ENCODE data around the gene CSGALNACT2. TPM values are rescaled to one million over a fixed set of nuclear protein-coding genes. Genes with fewer than 3 reads are reported as not detected.

The CSGALNACT2 gene
- total and polyA plus RNA-seq, 10 of the 15 experiments (the other 5 are each of a cell fraction or from before 2014, with no cell fraction given), result 2.5 to 12.6 (median 8.7) TPM

- no peak for TF ChIP-seq IKZF1 (conservative IDR thresholded peaks at IDR 0.05)
- TF ChIP-seq ZNF384 (IDR thresholded peaks at IDR 0.05; ENCODE audit: borderline replicate concordance, low read depth, low read length), result no peak
- no peak for TF ChIP-seq NR2C1 (IDR thresholded peaks at IDR 0.05)
- no peak for TF ChIP-seq NR2C2 (IDR thresholded peaks at IDR 0.05; ENCODE audit: borderline replicate concordance, control insufficient read depth, insufficient read length, low read depth)
- no peak for TF ChIP-seq RELB (IDR thresholded peaks at IDR 0.05; ENCODE audit: low read depth)
- no peak for TF ChIP-seq E2F8 (IDR thresholded peaks at IDR 0.05; ENCODE audit: low read depth, partially characterized antibody)
- no peak for TF ChIP-seq RELA (IDR thresholded peaks at IDR 0.05; ENCODE audit: borderline replicate concordance, partially characterized antibody)
- no peak for TF ChIP-seq CHD1 (IDR thresholded peaks at IDR 0.05; ENCODE audit: low read depth, low read length)
- TF ChIP-seq GATAD2B (conservative IDR thresholded peaks at IDR 0.05; ENCODE audit: low read depth), result no peak
- no peak for TF ChIP-seq RAD51 (IDR thresholded peaks at IDR 0.05)
- no peak for TF ChIP-seq ZBED1 (IDR thresholded peaks at IDR 0.05; ENCODE audit: borderline replicate concordance)
- no peak for TF ChIP-seq IRF4 (IDR thresholded peaks at IDR 0.05; ENCODE audit: low read depth, low read length)
- no peak for TF ChIP-seq POLR2A (IDR thresholded peaks at IDR 0.05; ENCODE audit: low read depth, low read length)
- TF ChIP-seq NFXL1 (IDR thresholded peaks at IDR 0.05; ENCODE audit: borderline replicate concordance), result no peak
- TF ChIP-seq CBX3 (IDR thresholded peaks at IDR 0.05; ENCODE audit: borderline replicate concordance, low read depth), result no peak
- no peak for TF ChIP-seq TCF12 (IDR thresholded peaks at IDR 0.05; ENCODE audit: low read depth, low read length)
- TF ChIP-seq, protein P1, sequence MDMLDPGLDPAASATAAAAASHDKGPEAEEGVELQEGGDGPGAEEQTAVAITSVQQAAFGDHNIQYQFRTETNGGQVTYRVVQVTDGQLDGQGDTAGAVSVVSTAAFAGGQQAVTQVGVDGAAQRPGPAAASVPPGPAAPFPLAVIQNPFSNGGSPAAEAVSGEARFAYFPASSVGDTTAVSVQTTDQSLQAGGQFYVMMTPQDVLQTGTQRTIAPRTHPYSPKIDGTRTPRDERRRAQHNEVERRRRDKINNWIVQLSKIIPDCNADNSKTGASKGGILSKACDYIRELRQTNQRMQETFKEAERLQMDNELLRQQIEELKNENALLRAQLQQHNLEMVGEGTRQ (IDR thresholded peaks at IDR 0.05; ENCODE audit: borderline replicate concordance, low read depth, low read length), result no peak
- Histone ChIP-seq H4K20me1 (ENCODE audit: control insufficient read depth, insufficient read depth) (no peaks in the 10 kb centered on the region), H3K4me2 (ENCODE audit: control insufficient read depth, insufficient read depth) (no peak overlapping the region), H2AFZ (ENCODE audit: control insufficient read depth, low read depth, low read length) (no peak overlapping the region), H3K4me1 (ENCODE audit: control insufficient read depth, insufficient read depth, low read length) (peaks cover 10% of the 10 kb centered on the region), H3K9me3 (replicated peaks; ENCODE audit: control insufficient read depth, insufficient read depth, low read length) (no peaks in the 10 kb centered on the region), H3K9ac (ENCODE audit: control insufficient read depth, insufficient read depth, low read length) (no peak overlapping the region), H3K79me2 (ENCODE audit: control insufficient read depth, insufficient read depth, low read length) (no peaks in the 10 kb centered on the region), H3K27ac (ENCODE audit: control insufficient read depth, insufficient read depth) (no peak overlapping the region), H3K36me3 (ENCODE audit: control insufficient read depth in 2 of 2, insufficient read depth in 2 of 2, low read length in 1 of 2) (peaks cover 0 to 12% of the 10 kb centered on the region in 2 experiments), H3K27me3 (replicated peaks in 1 of 2; ENCODE audit: control insufficient read depth in 2 of 2, insufficient read depth in 2 of 2, low read length in 1 of 2) (no peaks in the 10 kb centered on the region), H3K4me3 (no peak overlapping the region)
- no peak for ATAC-seq
- WGBS (ENCODE audit: insufficient coverage, insufficient replicate concordance, low lambda C conversion rate, missing lambda C conversion rate), result 98% methylated on average over 3 of the region's 3 CpGs
- BruUV-seq (replicated peaks), result no TSS peak
- POLR2A ChIA-PET, result no interaction called here
- intact Hi-C loops (cut with micrococcal nuclease; ENCODE audit: unreplicated experiment), result no loop called here
- no peak for FAIRE-seq
- RAD21 ChIA-PET (ENCODE audit: unreplicated experiment), result no interaction called here
- SMC1A ChIA-PET (ENCODE audit: uncharacterized antibody, unreplicated experiment), result interaction anchor here (1.5 kb wide), 1 partner anchor 8 kb away, joined by 5 read pairs; no protein-coding TSS in a partner anchor
- in situ Hi-C loops (cut with MboI), result no loop called here
- DNase-seq (ENCODE audit: low read depth, low spot score), result no peak
- CTCF ChIA-PET, result interaction anchor here (1.3 kb wide), 1 partner anchor 26 kb away, joined by 3 read pairs; no protein-coding TSS in a partner anchor
Observed at GRCh38 chr10:43176271-43176670, 38.0 kb downstream of the CSGALNACT2 start.
